SK-N-SH (cell line): Measurements from ENCODE around the gene UBXN6. TPM values are rescaled to one million over a fixed set of nuclear protein-coding genes. Genes with fewer than 3 reads are reported as not detected.

Experiments used
- CTCF ChIA-PET: fragments of 300-600, 350-600 bp; formaldehyde crosslinking; extraction: SDS; loops from one replicate; lab custom pipeline; 2021; lab: Yijun Ruan, JAX
- POLR2A ChIA-PET: fragments of 350-600 bp; sonication (Branson Sonifier 250); formaldehyde crosslinking; extraction: SDS; loops from one replicate; lab custom pipeline; 2020; ENCODE audit warnings: antibody characterized with exemption, inconsistent platforms; lab: Yijun Ruan, JAX
- DNase-seq: peaks from one replicate; pipeline ENCODE4 v3.0.0; 2012
- H2AFZ ChIP-seq: fragments of 200-600 bp; sonication (generic); 2 replicates; pipeline ENCODE4 v1.8.1; 2016; ENCODE audit warnings: antibody characterized with exemption, mild to moderate bottlenecking, low read depth
- H3F3A ChIP-seq: fragments of 200-600 bp; sonication (generic); replicated peaks from 2 replicates; pipeline ENCODE3; 2016; ENCODE audit warnings: antibody characterized with exemption, mild to moderate bottlenecking; ENCODE audit not compliant: insufficient read depth
- H3K27ac ChIP-seq, 2 experiments: fragments of 200-500 bp in 1 of 2; fragments of 200-600 bp in 1 of 2; sonication (Bioruptor generic) in 1 of 2; sonication (generic), shearing (Covaris generic) in 1 of 2; 2 replicates each; pipeline versions ENCODE4 v1.5.1 to v1.6.1; 2014 to 2016; ENCODE audit warnings: low read depth in 2 of 2, inconsistent platforms in 1 of 2, low read length in 1 of 2, mild to moderate bottlenecking in 1 of 2, mixed read lengths in 1 of 2
- H3K27me3 ChIP-seq: fragments of 200-600 bp; sonication (generic), shearing (Covaris generic); 2 replicates; pipeline ENCODE4 v1.6.1; 2016; ENCODE audit warnings: mixed run types; ENCODE audit not compliant: insufficient read depth
- H3K36me3 ChIP-seq, 2 experiments: fragments of 200-500 bp in 1 of 2; fragments of 200-600 bp in 1 of 2; sonication (Bioruptor generic) in 1 of 2; sonication (generic) in 1 of 2; replicated peaks in 1 of 2; 2 replicates each; pipeline versions ENCODE3 to v1.5.1; 2014 to 2016; ENCODE audit warnings: low read length in 1 of 2, mild to moderate bottlenecking in 1 of 2; ENCODE audit not compliant: insufficient read depth in 2 of 2, control insufficient read depth in 1 of 2
- H3K4me1 ChIP-seq, 2 experiments: fragments of 200-500 bp in 1 of 2; fragments of 200-600 bp in 1 of 2; sonication (Bioruptor generic) in 1 of 2; sonication (generic), shearing (Covaris generic) in 1 of 2; 2 replicates each; pipeline versions ENCODE4 v1.5.1 to v1.6.1; 2014 to 2016; ENCODE audit warnings: low read depth in 1 of 2, low read length in 1 of 2, mixed run types in 1 of 2; ENCODE audit not compliant: insufficient read depth in 2 of 2, control insufficient read depth in 1 of 2
- H3K4me2 ChIP-seq: fragments of 200-600 bp; sonication (generic), shearing (Covaris generic); 2 replicates; pipeline ENCODE4 v1.6.1; 2017; ENCODE audit warnings: mixed run types
- H3K4me3 ChIP-seq, 2 experiments: fragments of 200-500 bp in 1 of 2; fragments of 200-600 bp in 1 of 2; sonication (Bioruptor generic) in 1 of 2; sonication (generic), shearing (Covaris generic) in 1 of 2; 2 replicates each; pipeline versions ENCODE4 v1.5.1 to v1.8.1; 2014 to 2016; ENCODE audit warnings: low read depth in 2 of 2, inconsistent platforms in 1 of 2, low read length in 1 of 2, mild to moderate bottlenecking in 1 of 2, mixed read lengths in 1 of 2, moderate library complexity in 1 of 2
- H3K79me2 ChIP-seq: fragments of 200-600 bp; sonication (generic); 2 replicates; pipeline ENCODE4 v1.8.1; 2017; ENCODE audit warnings: mild to moderate bottlenecking; ENCODE audit not compliant: insufficient read depth
- H3K9ac ChIP-seq: fragments of 200-600 bp; sonication (generic); 2 replicates; pipeline ENCODE4 v1.6.1; 2017; ENCODE audit warnings: mixed run types
- H3K9me2 ChIP-seq: fragments of 200-600 bp; sonication (generic); 2 replicates; pipeline ENCODE4 v1.6.1; 2017; ENCODE audit warnings: mixed run types
- H3K9me3 ChIP-seq: fragments of 200-600 bp; sonication (generic); 2 replicates; pipeline ENCODE4 v1.6.1; 2017; ENCODE audit warnings: mixed run types, mild to moderate bottlenecking, moderate library complexity
- H4K20me1 ChIP-seq: fragments of 200-600 bp; sonication (generic); 2 replicates; pipeline ENCODE4 v1.6.1; 2017; ENCODE audit warnings: mild to moderate bottlenecking, mixed run types; ENCODE audit not compliant: insufficient read depth
- CHD2 ChIP-seq: fragments of 150-350 bp; IDR thresholded peaks from 2 replicates; pipeline ENCODE4 v1.6.1; 2018; ENCODE audit warnings: low read length; ENCODE audit not compliant: partially characterized antibody
- ELF1 ChIP-seq: IDR thresholded peaks from 2 replicates; pipeline ENCODE4 v1.4.0; 2012
- EZH2phosphoT487 ChIP-seq: fragments of 200-600 bp; sonication (generic); IDR thresholded peaks from 2 replicates; pipeline ENCODE4 v1.6.1; 2017; ENCODE audit warnings: low read depth, mixed run types, mild to moderate bottlenecking, antibody characterized with exemption, moderate library complexity, borderline replicate concordance
- FOSL2 ChIP-seq: IDR thresholded peaks from 2 replicates; pipeline ENCODE4 v1.4.0; 2012; ENCODE audit warnings: low read depth, mild to moderate bottlenecking, moderate library complexity, borderline replicate concordance
- GABPA ChIP-seq: IDR thresholded peaks from 2 replicates; pipeline ENCODE4 v1.4.0; 2012; ENCODE audit warnings: low read depth, mild to moderate bottlenecking
- JUND ChIP-seq: IDR thresholded peaks from 2 replicates; pipeline ENCODE4 v1.4.0; 2012
- MEF2A ChIP-seq: IDR thresholded peaks from 2 replicates; pipeline ENCODE4 v1.4.0; 2012; ENCODE audit warnings: low read depth, borderline replicate concordance
- RAD21 ChIP-seq: IDR thresholded peaks from 2 replicates; pipeline ENCODE4 v1.6.1; 2012; ENCODE audit warnings: mild to moderate bottlenecking, low read length
- TEAD4 ChIP-seq: IDR thresholded peaks from 2 replicates; pipeline ENCODE4 v1.4.0; 2012; ENCODE audit warnings: mild to moderate bottlenecking, borderline replicate concordance; ENCODE audit not compliant: insufficient read depth
- YY1 ChIP-seq: IDR thresholded peaks from 2 replicates; pipeline ENCODE4 v1.4.0; 2012; ENCODE audit warnings: low read depth, mild to moderate bottlenecking
- WGBS: methylation state at CpG from one replicate; pipeline ENCODE4 v1.1.6; 2017; ENCODE audit warnings: low lambda C conversion rate; 5-methylcytosine and 5-hydroxymethylcytosine counted together
- polyA plus RNA-seq, 3 experiments: library from polyadenylated mRNA; depleted of rRNA; stranded (reverse); fragments of >200 nt; gene quantifications; 2 replicates each; pipeline ENCODE4 v1.2.3, GENCODE V29; 2012
- TF ChIP-seq, protein P1 (sequence below): fragments of 200-600 bp; sonication (generic); IDR thresholded peaks from 2 replicates; pipeline ENCODE4 v1.6.1; 2017; ENCODE audit warnings: antibody characterized with exemption, mild to moderate bottlenecking, moderate library complexity

UBXN6 gene
- polyA plus RNA-seq, 1 of the 3 experiments (the other 2 are of a cell fraction) = 110 TPM

DNA sequence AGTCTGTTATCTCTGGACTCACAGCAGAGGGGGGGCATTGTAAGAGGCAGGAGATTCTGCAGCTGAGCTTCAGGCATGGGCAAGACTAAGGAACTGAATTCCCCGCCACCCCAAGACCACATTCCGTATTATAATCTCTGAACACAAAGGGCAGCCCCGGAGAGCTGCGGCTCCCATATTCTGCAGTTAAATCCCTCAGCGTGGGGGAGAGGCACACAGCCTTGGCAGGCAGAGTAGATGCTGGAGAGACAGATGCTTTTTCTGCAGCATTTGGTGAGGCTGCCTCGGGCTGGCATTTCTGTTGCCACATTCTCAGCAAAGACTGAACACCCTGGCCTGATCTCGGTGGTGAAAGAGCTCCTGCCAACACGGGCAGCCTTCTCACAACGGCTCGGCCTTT lies 42.2 kb downstream of the UBXN6 start (continued):
- no peak for TF ChIP-seq RAD21
- no peak for TF ChIP-seq JUND
- no peak for TF ChIP-seq EZH2phosphoT487
- TF ChIP-seq YY1 = no peak
- no peak for TF ChIP-seq GABPA

DNA sequence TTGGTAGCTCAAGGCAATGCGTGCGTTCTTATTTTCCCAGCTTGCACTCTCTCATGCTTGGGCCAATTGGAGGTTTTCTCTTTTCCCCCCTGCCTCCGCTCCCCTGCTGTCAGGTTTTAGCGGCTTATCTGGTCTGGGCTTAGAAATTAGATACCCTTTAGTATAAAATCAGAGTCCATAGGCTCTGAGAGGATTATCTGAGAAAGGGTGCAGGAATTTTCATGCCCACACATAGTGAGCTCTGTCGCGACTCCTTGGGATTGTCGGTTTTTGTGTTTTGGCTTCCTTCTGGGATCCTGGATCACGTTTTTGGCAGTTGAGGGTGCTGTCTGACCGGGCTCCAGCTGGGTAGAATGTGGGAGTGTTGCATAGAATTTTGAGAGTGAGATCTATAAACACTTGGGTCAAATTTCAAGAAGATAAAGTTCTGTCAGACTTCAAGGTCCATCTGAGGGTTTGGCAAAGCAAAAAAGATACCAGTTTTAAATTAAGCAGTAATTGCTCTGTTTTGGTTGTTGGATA lies 42.7 kb downstream of the UBXN6 start:
- H3F3A ChIP-seq = peaks cover 3% of the 10 kb centered on the region
- H2AFZ ChIP-seq = no peak overlapping the region
- H3K36me3 ChIP-seq = peaks cover under 1 to 34% of the 10 kb centered on the region in 2 experiments
- TF ChIP-seq, protein P1, sequence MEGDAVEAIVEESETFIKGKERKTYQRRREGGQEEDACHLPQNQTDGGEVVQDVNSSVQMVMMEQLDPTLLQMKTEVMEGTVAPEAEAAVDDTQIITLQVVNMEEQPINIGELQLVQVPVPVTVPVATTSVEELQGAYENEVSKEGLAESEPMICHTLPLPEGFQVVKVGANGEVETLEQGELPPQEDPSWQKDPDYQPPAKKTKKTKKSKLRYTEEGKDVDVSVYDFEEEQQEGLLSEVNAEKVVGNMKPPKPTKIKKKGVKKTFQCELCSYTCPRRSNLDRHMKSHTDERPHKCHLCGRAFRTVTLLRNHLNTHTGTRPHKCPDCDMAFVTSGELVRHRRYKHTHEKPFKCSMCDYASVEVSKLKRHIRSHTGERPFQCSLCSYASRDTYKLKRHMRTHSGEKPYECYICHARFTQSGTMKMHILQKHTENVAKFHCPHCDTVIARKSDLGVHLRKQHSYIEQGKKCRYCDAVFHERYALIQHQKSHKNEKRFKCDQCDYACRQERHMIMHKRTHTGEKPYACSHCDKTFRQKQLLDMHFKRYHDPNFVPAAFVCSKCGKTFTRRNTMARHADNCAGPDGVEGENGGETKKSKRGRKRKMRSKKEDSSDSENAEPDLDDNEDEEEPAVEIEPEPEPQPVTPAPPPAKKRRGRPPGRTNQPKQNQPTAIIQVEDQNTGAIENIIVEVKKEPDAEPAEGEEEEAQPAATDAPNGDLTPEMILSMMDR = no peak
- no peak for TF ChIP-seq MEF2A
- no peak overlapping the region for H3K4me2 ChIP-seq
- 92% methylated on average over 9 of the region's 9 CpGs for WGBS
- H3K27ac ChIP-seq = no peak overlapping the region; a peak in 2 of 4 replicates
- POLR2A ChIA-PET = no interaction called here
- DNase-seq = no peak
- no peaks in the 10 kb centered on the region for H3K9me3 ChIP-seq
- no peak overlapping the region for H3K9ac ChIP-seq
- no peaks in the 10 kb centered on the region for H3K27me3 ChIP-seq
- CTCF ChIA-PET = interaction anchor here (1.0 to 6.3 kb wide), 3 partner anchors 11 to 15 kb away, joined by 3 to 29 read pairs (median 3); partner anchors contain the start of gene SH3GL1
- H3K79me2 ChIP-seq = peaks cover 86% of the 10 kb centered on the region
- no peaks in the 10 kb centered on the region for H3K9me2 ChIP-seq
- H3K4me1 ChIP-seq = peaks cover 0 to 3% of the 10 kb centered on the region in 2 experiments; a peak in 1 of 4 replicates
- 0 out of 2 replicates have a peak, but pooled peaks cover 11% of the 10 kb centered on the region for H4K20me1 ChIP-seq
- H3K4me3 ChIP-seq = no peak overlapping the region

DNA sequence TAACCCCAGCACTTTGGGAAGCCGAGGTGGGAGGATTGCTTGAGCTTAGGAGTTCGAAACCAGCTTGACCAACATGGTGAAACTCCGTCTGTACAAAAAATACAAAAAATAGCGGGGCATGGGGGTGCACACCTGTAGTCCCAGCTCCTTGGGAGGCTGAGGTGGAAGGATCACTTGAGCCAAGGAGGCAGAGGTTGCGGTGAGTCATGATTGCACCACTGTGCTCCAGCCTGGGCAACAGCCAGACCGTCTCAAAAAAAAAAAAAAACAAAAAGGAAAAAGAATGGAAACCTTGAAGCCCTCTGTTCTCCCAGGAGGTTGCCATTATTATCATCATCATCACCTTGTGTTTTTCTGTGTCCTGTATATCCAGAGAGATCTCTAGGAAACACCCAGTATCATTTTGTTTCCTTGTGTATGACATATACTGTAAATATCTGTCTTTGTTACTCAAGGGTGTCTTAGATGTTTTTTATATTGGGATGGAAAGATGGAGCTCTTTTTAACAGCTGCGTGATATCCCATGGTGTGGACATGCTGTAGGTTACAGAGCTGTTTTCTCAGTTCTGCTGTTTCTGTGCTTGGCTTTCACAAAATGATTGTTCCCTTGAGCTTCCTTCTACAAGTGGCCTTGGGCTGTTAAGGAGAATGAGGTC lies 43.3 kb downstream of the UBXN6 start:
- peaks cover 0 to 3% of the 10 kb centered on the region in 2 experiments; a peak in 1 of 4 replicates for H3K4me1 ChIP-seq
- TF ChIP-seq CHD2 (no peak), ELF1 (no peak), TEAD4 (no peak), FOSL2 (0 out of 2 replicates have a peak, but pooled peaks have one; percentile 7)
- H3K27me3 ChIP-seq = no peaks in the 10 kb centered on the region
- peaks cover 85% of the 10 kb centered on the region for H3K79me2 ChIP-seq
- H3K27ac ChIP-seq = no peak overlapping the region; a peak in 1 of 4 replicates
- H3K9me2 ChIP-seq = no peaks in the 10 kb centered on the region
- H3K36me3 ChIP-seq = peaks cover 4 to 36% of the 10 kb centered on the region in 2 experiments
- H3K9me3 ChIP-seq = no peaks in the 10 kb centered on the region
- H3K4me3 ChIP-seq = no peak overlapping the region
- DNase-seq = no peak
- peaks cover 3% of the 10 kb centered on the region for H3F3A ChIP-seq
- POLR2A ChIA-PET = no interaction called here
- no peak overlapping the region for H3K4me2 ChIP-seq
- CTCF ChIA-PET = interaction anchor here (1.0 to 6.3 kb wide), 3 partner anchors 10 to 16 kb away, joined by 3 to 29 read pairs (median 3); partner anchors contain the start of gene SH3GL1
- WGBS = 86% methylated on average over 7 of the region's 7 CpGs
- 0 out of 2 replicates have a peak overlapping the region, but pooled peaks have one; percentile 30 for H2AFZ ChIP-seq
- H3K9ac ChIP-seq = no peak overlapping the region
- 0 out of 2 replicates have a peak, but pooled peaks cover 11% of the 10 kb centered on the region for H4K20me1 ChIP-seq
